Endothelial cell of umbilical vein (primary cell): ENCODE measurements around the gene SMOC1. TPM values are rescaled to one million over a fixed set of nuclear protein-coding genes. Genes with fewer than 3 reads are reported as not detected.

ENCODE experiments used
- BruUV-seq: library from RNA; stranded (reverse); fragments of 400-500 nt; replicated peaks from 2 replicates; lab custom pipeline; 2021; lab: Mats Ljungman, UMichigan
- CTCF ChIA-PET: fragments of 300-600, 350-600 bp; sonication (Branson Sonifier 250); formaldehyde crosslinking; loops from one replicate; lab custom pipeline; 2021; ENCODE audit warnings: antibody characterized with exemption, inconsistent platforms; lab: Charles Lee
- POLR2A ChIA-PET: fragments of 300-600, 350-600 bp; sonication (Branson Sonifier 250); formaldehyde crosslinking; loops from one replicate; lab custom pipeline; 2021; ENCODE audit warnings: antibody characterized with exemption, inconsistent platforms; lab: Charles Lee
- DNase-seq: peaks from one replicate; pipeline ENCODE4 v3.0.0-alpha.2; 2011; ENCODE audit warnings: low read depth, low spot score
- FAIRE-seq: peaks from 2 replicates; lab custom pipeline; 2011; peaks lifted over from hg19 to GRCh38; lab: Jason Lieb, UNC
- H2AFZ ChIP-seq: 2 replicates; pipeline ENCODE4 v1.6.0; 2012; ENCODE audit warnings: low read depth, low read length, control low read depth, inconsistent platforms
- H3K27ac ChIP-seq: 2 replicates; pipeline ENCODE4 v1.5.1; 2011; ENCODE audit warnings: low read depth, mild to moderate bottlenecking, control low read depth, low read length, moderate library complexity; ENCODE audit not compliant: insufficient read depth
- H3K27me3 ChIP-seq, 2 experiments: 2 replicates each; pipeline versions ENCODE4 v1.6.0 to v1.6.1; 2011; ENCODE audit warnings: low read length in 2 of 2, mixed read lengths in 1 of 2; ENCODE audit not compliant: control insufficient read depth in 2 of 2, insufficient read depth in 2 of 2
- H3K36me3 ChIP-seq, 2 experiments: 2 replicates in 1 of 2; 3 replicates in 1 of 2; pipeline ENCODE4 v1.5.1; 2011; ENCODE audit warnings: low read length in 2 of 2, mild to moderate bottlenecking in 1 of 2, moderate library complexity in 1 of 2; ENCODE audit not compliant: control insufficient read depth in 2 of 2, insufficient read depth in 2 of 2; ENCODE audit errors: extremely low read depth in 1 of 2
- H3K4me1 ChIP-seq: 3 replicates; pipeline ENCODE4 v1.5.1; 2011; ENCODE audit warnings: mild to moderate bottlenecking, low read length; ENCODE audit not compliant: control insufficient read depth, insufficient read depth; ENCODE audit errors: extremely low read depth
- H3K4me2 ChIP-seq: 2 replicates; pipeline ENCODE4 v1.6.1; 2011; ENCODE audit warnings: low read length, control low read depth, mixed read lengths; ENCODE audit not compliant: insufficient read depth
- H3K4me3 ChIP-seq, 3 experiments: fragments of 200-600 bp in 1 of 3; sonication (generic), shearing (Covaris generic) in 1 of 3; replicated peaks in 1 of 3; 2 replicates each; pipeline ENCODE4 v1.5.1; 2011 to 2016; ENCODE audit warnings: control low read depth in 3 of 3, low read length in 3 of 3, mild to moderate bottlenecking in 2 of 3, inconsistent platforms in 1 of 3, low read depth in 1 of 3, moderate library complexity in 1 of 3; ENCODE audit not compliant: insufficient read depth in 1 of 3
- H3K79me2 ChIP-seq: 2 replicates; pipeline ENCODE4 v1.6.0; 2012; ENCODE audit warnings: low read length, inconsistent platforms; ENCODE audit not compliant: control insufficient read depth, insufficient read depth
- H3K9ac ChIP-seq: replicated peaks from 2 replicates; pipeline ENCODE3; 2011; ENCODE audit warnings: low read length, control low read depth; ENCODE audit not compliant: insufficient read depth; ENCODE audit errors: extremely low read depth
- H3K9me1 ChIP-seq: replicated peaks from 3 replicates; pipeline ENCODE4 v1.6.0; 2011; ENCODE audit warnings: mild to moderate bottlenecking, low read length; ENCODE audit not compliant: control insufficient read depth, insufficient read depth; ENCODE audit errors: extremely low read depth
- H3K9me3 ChIP-seq: replicated peaks from 2 replicates; pipeline ENCODE4 v1.5.1; 2012; ENCODE audit warnings: low read length, inconsistent platforms; ENCODE audit not compliant: control insufficient read depth, insufficient read depth
- H4K20me1 ChIP-seq: replicated peaks from 2 replicates; pipeline ENCODE3; 2011; ENCODE audit warnings: mild to moderate bottlenecking, low read length; ENCODE audit not compliant: control insufficient read depth, insufficient read depth; ENCODE audit errors: extremely low read depth
- CTCF ChIP-seq, 2 donors: IDR thresholded peaks; 1 replicate in 1 of 2; 2 replicates in 1 of 2; pipeline ENCODE4 v1.5.1; 2011; ENCODE audit warnings: low read length in 2 of 2, mild to moderate bottlenecking in 2 of 2, moderate library complexity in 2 of 2, control low read depth in 1 of 2, inconsistent platforms in 1 of 2, low read depth in 1 of 2; ENCODE audit not compliant: insufficient read depth in 1 of 2; ENCODE audit errors: extremely low read depth in 1 of 2
- EZH2 ChIP-seq: IDR thresholded peaks from 2 replicates; pipeline ENCODE4 v1.6.1; 2012; ENCODE audit warnings: borderline replicate concordance, low read depth, mild to moderate bottlenecking, moderate library complexity, low read length, inconsistent platforms; ENCODE audit not compliant: severe bottlenecking
- FOS ChIP-seq: IDR thresholded peaks from 2 replicates; pipeline ENCODE4 v1.6.1; 2011; ENCODE audit warnings: mild to moderate bottlenecking, low read length, moderate library complexity, borderline replicate concordance; ENCODE audit not compliant: insufficient read depth
- GATA2 ChIP-seq: IDR thresholded peaks from 2 replicates; pipeline ENCODE4 v1.7.0; 2011; ENCODE audit warnings: low read depth, mild to moderate bottlenecking, moderate library complexity, mixed read lengths, low read length; ENCODE audit not compliant: insufficient read length, insufficient read depth
- JUN ChIP-seq: IDR thresholded peaks from 2 replicates; pipeline ENCODE4 v1.6.1; 2011; ENCODE audit warnings: borderline replicate concordance, low read depth; ENCODE audit not compliant: insufficient read length, insufficient read depth
- MAX ChIP-seq: IDR thresholded peaks from 2 replicates; pipeline ENCODE4 v1.6.1; 2011; ENCODE audit not compliant: insufficient read depth, insufficient read length
- MYC ChIP-seq: IDR thresholded peaks from one replicate; pipeline ENCODE4 v1.6.1; 2011; ENCODE audit warnings: mild to moderate bottlenecking, low read depth, low read length
- POLR2A ChIP-seq: IDR thresholded peaks from 2 replicates; pipeline ENCODE4 v1.6.1; 2012; ENCODE audit warnings: low read depth, mild to moderate bottlenecking, control low read depth, low read length
- POLR2AphosphoS5 ChIP-seq: IDR thresholded peaks from 2 replicates; pipeline ENCODE4 v1.6.1; 2012; ENCODE audit warnings: low read depth, mild to moderate bottlenecking, control low read depth, low read length, moderate library complexity; ENCODE audit not compliant: insufficient read depth
- dilution Hi-C: fragments of 300-500 bp; cut with MboI; formaldehyde crosslinking; loops from one replicate; pipeline ENCODE4 v1.15.0; 2019; ENCODE audit warnings: low sequenced_read_pairs; ENCODE audit not compliant: extremely low pct_ligation_motif_present
- intact Hi-C: fragments of 100-400 bp; cut with micrococcal nuclease; formaldehyde crosslinking; loops from one replicate; pipeline ENCODE4 v1.10.0; 2022
- polyA plus RNA-seq, 4 experiments: library from polyadenylated mRNA; depleted of rRNA in 3 of 4; stranded (reverse) in 3 of 4; unstranded in 1 of 4; fragments of >200 nt; gene quantifications; 2 replicates each; pipeline versions ENCODE4 v1.2.1 to v1.2.3, GENCODE V29; 2011 to 2012; ENCODE audit warnings: missing spikeins in 1 of 4
- total RNA-seq: library from RNA; stranded (reverse); gene quantifications from 2 replicates; pipeline ENCODE4 v1.2.3, GENCODE V29; 2021

The SMOC1 gene
- total and polyA plus RNA-seq, 2 donors (not counting 3 experiments of a cell fraction or from before 2014, with no cell fraction given) = 0.97 to 1.1 TPM

- Histone ChIP-seq H3K9me3 (no peaks in the 10 kb centered on the region), H3K27me3 (peaks cover 1 to 2% of the 10 kb centered on the region in 2 experiments), H3K36me3 (no peaks in the 10 kb centered on the region), H3K9ac (no peak overlapping the region), H4K20me1 (no peaks in the 10 kb centered on the region), H3K9me1 (no peaks in the 10 kb centered on the region), H3K4me3 (no peak overlapping the region), H2AFZ (no peak overlapping the region), H3K27ac (no peak overlapping the region), H3K79me2 (no peaks in the 10 kb centered on the region), H3K4me2 (no peak overlapping the region), H3K4me1 (no peaks in the 10 kb centered on the region)
- no peak for TF ChIP-seq POLR2AphosphoS5
- TF ChIP-seq FOS = no peak
- no peak for TF ChIP-seq POLR2A
- TF ChIP-seq CTCF (IDR thresholded peaks at IDR 0.05; ENCODE audit: extremely low read depth in 1 of 2, insufficient read depth in 1 of 2, low read depth in 1 of 2, low read length in 2 of 2) = no peak
- TF ChIP-seq GATA2 = no peak
- TF ChIP-seq MAX = no peak
- TF ChIP-seq EZH2 = no peak
- TF ChIP-seq MYC = no peak
- no peak for TF ChIP-seq JUN
- DNase-seq (no peak), FAIRE-seq (no peak)
- CTCF ChIA-PET = no interaction called here
- POLR2A ChIA-PET = no interaction called here
- intact Hi-C loops = no loop called here
- no TSS peak for BruUV-seq
- dilution Hi-C loops = no loop called here
These were observed 104.1 kb downstream of the SMOC1 start for GRCh38 chr14:69983317-69983716.
